HFF-Myc (cell line): ENCODE results near the gene CPSF7.

ENCODE experiments used
- DNase-seq: peaks from one replicate; pipeline ENCODE4 v3.0.0-alpha.2; 2011; ENCODE audit warnings: low read depth; ENCODE audit errors: extremely low read depth
- H3K4me3 ChIP-seq: replicated peaks from 2 replicates; pipeline ENCODE4 v1.5.1; 2011; ENCODE audit warnings: low read depth, mild to moderate bottlenecking, control low read depth, low read length
- CTCF ChIP-seq: IDR thresholded peaks from 2 replicates; pipeline ENCODE4 v1.5.1; 2012; ENCODE audit warnings: mild to moderate bottlenecking, low read depth, low read length, control low read depth; ENCODE audit errors: missing control alignments

Gene CPSF7

DNA sequence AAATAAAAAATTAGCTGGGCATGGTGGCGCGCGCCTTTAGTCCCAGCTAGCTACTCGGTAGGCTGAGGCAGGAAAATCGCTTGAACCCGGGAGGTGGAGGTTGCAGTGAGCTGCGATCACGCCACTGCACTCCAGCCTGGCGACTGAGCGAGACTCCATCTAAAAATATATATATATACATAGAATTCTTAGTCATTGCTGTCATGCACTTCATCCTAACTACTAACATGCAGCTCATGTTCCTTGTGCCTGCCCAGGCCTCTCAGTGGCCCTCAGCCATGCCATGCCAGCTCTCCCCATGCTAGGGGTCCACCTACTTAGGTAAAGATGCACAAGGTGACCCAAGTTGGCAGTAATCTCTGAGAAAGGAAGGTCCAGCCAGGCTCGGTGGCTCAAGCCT is 71.2 kb downstream of the CPSF7 start:
- no peak overlapping the region for H3K4me3 ChIP-seq
- no peak for TF ChIP-seq CTCF
- DNase-seq = no peak

DNA sequence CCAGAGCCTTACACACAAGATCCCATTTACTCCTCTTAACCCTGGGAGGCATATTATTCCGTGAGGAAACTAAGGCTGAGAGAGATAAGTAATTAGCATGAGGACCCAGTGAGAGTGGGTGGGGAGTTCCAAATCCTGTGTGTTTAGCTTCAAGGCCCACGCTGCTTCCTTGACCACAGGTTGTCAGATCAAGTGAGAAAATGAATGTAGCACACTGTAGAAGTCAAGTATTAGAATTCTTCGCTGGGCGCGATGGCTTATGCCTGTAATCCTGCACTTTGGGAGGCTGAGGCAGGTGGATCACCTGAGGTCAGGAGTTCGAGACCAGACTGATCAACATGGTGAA is 71.9 kb downstream of the CPSF7 start:
- no peak for DNase-seq
- TF ChIP-seq CTCF = no peak
- no peak overlapping the region for H3K4me3 ChIP-seq

DNA sequence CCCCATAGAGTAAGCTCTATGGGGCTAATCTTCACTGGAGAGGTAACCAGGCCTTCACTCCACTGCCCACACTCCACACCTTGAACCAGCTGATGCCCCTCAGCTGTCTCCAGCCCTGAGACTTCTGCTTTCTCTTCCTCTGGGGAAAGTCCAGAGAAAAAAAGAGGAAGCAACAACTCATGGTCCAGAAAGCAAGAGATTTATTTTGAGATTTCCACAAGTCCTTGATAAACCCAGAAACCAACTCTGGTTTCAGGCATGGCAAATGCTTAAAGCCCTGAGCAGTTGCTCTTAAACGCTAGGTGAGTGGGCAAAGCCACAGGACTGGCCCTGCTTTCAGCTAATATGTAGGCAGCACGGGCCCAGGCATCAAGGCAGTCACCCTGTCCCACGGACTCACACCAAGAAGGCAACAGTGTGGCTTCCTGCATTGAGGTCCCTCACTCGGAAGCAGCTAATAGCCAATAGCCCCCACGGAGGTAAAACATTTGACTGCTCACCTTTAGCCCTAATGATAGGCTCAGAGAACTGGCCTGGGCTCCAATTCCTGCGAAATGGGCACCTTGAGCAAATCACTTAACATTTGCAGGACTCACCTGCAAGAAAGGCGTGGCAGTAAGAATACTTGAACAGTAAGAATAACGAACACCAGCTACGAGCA is 72.4 kb downstream of the CPSF7 start:
- TF ChIP-seq CTCF = no peak
- no peak overlapping the region for H3K4me3 ChIP-seq
- DNase-seq = no peak

DNA sequence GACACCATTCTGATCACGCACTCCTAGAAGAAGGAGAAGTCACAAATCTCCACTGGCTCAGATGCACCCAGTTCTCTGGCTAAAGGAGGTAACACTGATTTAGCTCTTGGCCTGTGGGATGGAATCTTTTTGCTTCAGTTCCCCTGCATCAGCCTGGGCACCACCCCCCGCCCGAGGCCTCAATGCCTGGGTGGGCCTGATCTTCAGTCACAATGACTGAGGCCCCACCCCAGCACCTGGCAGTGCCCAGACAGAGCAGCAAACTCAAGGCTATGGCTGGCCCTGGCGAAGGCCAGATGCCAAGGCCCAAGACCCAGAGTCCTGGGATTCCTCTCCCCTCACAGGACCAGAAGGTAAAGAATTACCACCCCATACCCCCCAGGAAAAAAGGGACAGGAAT is 73.1 kb downstream of the CPSF7 start:
- no peak for DNase-seq
- no peak overlapping the region for H3K4me3 ChIP-seq
- TF ChIP-seq CTCF = no peak

- TF ChIP-seq CTCF = no peak
- H3K4me3 ChIP-seq = no peak overlapping the region
These were observed 75.6 kb downstream of the CPSF7 start for GRCh38 chr11:61354208-61354607.

DNA sequence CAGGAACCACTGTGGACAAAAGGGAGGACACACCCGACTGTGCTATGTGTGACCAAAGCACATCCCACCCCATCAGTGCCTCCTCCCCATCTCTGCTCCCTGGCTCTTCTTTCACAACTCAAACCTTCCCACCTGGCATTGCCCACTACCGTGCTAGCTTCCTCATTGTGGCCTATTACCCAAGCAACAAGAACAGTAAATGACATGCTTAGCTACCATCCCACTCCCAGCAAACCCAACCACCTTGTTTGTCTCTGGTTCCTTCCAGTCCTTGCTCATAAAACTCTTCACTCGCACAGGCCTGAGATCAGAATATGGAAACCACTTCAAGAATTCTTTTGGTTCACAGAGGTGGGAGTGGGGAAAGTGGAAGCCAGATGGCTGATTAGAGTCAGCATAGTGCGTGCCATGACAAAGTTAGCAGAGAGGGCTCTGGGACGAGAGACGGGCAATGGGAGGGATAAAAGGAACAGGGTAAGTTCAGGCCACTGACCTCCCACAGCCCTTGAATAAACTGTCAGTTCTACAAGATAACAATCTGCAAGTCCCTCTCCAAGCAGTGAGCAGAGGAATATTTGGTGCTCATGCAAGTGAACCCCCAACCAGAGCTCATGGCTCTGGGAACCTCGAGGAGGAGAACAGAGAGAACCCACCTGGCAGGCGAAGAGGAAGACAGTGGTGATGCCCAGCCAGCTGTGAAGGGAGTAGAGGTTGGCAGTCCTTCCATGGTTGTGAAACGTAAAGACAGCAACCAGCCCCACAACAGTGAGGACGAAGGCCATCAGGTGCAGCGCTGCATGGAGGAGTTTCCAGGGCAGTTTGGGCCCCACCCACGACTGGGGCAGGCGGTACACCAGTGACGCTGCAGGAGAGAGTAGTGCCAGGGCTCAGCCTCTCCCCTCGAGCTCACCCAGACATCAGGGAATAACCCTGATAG is 76.4 kb downstream of the CPSF7 start:
- no peak overlapping the region for H3K4me3 ChIP-seq
- TF ChIP-seq CTCF = no peak
- DNase-seq = no peak

More at GRCh38 chr11:61354208-61354607, 75.6 kb downstream of the CPSF7 start:
- no peak for DNase-seq
